Measurements from ENCODE around the gene CEP170B. TPM values are rescaled to one million over a fixed set of nuclear protein-coding genes. Genes with fewer than 3 reads are reported as not detected.

The CEP170B gene
- total and polyA plus RNA-seq, 2 donors (not counting 3 experiments of a cell fraction or from before 2014, with no cell fraction given) = 13.9 to 38.6 TPM

DNA sequence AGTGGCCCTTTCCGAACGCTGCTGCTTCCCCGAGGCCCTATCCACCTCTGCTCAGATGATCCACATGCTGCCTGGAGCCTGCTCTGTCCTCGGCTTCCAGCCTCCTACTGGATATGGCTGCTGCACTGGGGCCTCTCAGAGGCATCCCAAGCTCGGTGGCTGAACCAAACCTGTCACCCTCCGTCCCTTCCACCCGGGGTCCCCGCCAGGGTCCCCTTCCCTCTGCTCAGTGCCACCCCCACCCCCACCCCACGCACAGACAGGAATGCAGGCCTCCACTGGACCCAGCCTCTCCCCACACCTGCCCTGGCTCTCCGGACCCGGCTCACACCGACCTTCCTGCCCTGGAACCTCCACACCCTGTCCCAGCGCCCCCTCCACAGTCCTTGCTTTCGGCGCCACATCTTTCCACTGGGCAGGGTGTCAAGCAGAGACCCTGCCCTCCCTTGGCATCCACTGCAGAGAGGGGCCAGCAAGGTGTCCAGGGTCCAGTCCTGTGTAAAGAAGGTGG, 6.1 kb downstream of the CEP170B start:
- peaks cover 19% of the 10 kb centered on the region for H3K79me2 ChIP-seq (ENCODE audit: control insufficient read depth, insufficient read depth, low read length)
- ChIA-PET POLR2A (no interaction called here), CTCF (interaction anchor here (3.4 kb wide), 1 partner anchor 102 kb away, joined by 11 read pairs; no protein-coding TSS in a partner anchor)
- dilution Hi-C loops (cut with MboI; ENCODE audit: extremely low pct_ligation_motif_present, low sequenced_read_pairs) (no loop called here), intact Hi-C loops (cut with micrococcal nuclease) (no loop called here)
- no peak for DNase-seq (ENCODE audit: low read depth, low spot score)
- no peaks in the 10 kb centered on the region for H4K20me1 ChIP-seq (replicated peaks; ENCODE audit: control insufficient read depth, extremely low read depth, insufficient read depth, low read length)
- no peak overlapping the region for H2AFZ ChIP-seq (ENCODE audit: low read depth, low read length)
- TF ChIP-seq, protein P1, sequence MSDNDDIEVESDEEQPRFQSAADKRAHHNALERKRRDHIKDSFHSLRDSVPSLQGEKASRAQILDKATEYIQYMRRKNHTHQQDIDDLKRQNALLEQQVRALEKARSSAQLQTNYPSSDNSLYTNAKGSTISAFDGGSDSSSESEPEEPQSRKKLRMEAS (IDR thresholded peaks at IDR 0.05; ENCODE audit: insufficient read depth, insufficient read length) = no peak
- TF ChIP-seq EZH2 (IDR thresholded peaks at IDR 0.05; ENCODE audit: borderline replicate concordance, low read depth, low read length, severe bottlenecking) (no peak), POLR2A (IDR thresholded peaks at IDR 0.05; ENCODE audit: low read depth, low read length) (no peak), POLR2AphosphoS5 (IDR thresholded peaks at IDR 0.05; ENCODE audit: insufficient read depth, low read depth, low read length) (no peak), JUN (IDR thresholded peaks at IDR 0.05; ENCODE audit: borderline replicate concordance, insufficient read depth, insufficient read length, low read depth) (no peak), CTCF (IDR thresholded peaks at IDR 0.05; ENCODE audit: extremely low read depth in 1 of 2, insufficient read depth in 1 of 2, low read depth in 1 of 2, low read length in 2 of 2) (no peak), GATA2 (IDR thresholded peaks at IDR 0.05; ENCODE audit: insufficient read depth, insufficient read length, low read depth, low read length) (no peak), FOS (IDR thresholded peaks at IDR 0.05; ENCODE audit: borderline replicate concordance, insufficient read depth, low read length) (no peak), MYC (IDR thresholded peaks at IDR 0.05; ENCODE audit: low read depth, low read length) (no peak)
- peaks cover 5% of the 10 kb centered on the region for H3K4me1 ChIP-seq (ENCODE audit: control insufficient read depth, extremely low read depth, insufficient read depth, low read length)
- BruUV-seq (replicated peaks) = no TSS peak
- H3K9me1 ChIP-seq (replicated peaks; ENCODE audit: control insufficient read depth, extremely low read depth, insufficient read depth, low read length) = no peaks in the 10 kb centered on the region
- no peak for FAIRE-seq
- no peak overlapping the region for H3K4me2 ChIP-seq (ENCODE audit: insufficient read depth, low read length)
- H3K9me3 ChIP-seq (replicated peaks; ENCODE audit: control insufficient read depth, insufficient read depth, low read length) = no peaks in the 10 kb centered on the region
- H3K36me3 ChIP-seq (ENCODE audit: control insufficient read depth in 2 of 2, extremely low read depth in 1 of 2, insufficient read depth in 2 of 2, low read length in 2 of 2) = no peaks in the 10 kb centered on the region
- H3K27ac ChIP-seq (ENCODE audit: insufficient read depth, low read depth, low read length) = no peak overlapping the region
- no peak overlapping the region for H3K9ac ChIP-seq (replicated peaks; ENCODE audit: extremely low read depth, insufficient read depth, low read length)
- H3K27me3 ChIP-seq (ENCODE audit: control insufficient read depth in 2 of 2, insufficient read depth in 2 of 2, low read length in 2 of 2) = no peaks in the 10 kb centered on the region
- H3K4me3 ChIP-seq (replicated peaks in 1 of 3; ENCODE audit: insufficient read depth in 1 of 3, low read depth in 1 of 3, low read length in 3 of 3) = no peak overlapping the region
